ENCODE measurements around the gene HBG1.

DNA sequence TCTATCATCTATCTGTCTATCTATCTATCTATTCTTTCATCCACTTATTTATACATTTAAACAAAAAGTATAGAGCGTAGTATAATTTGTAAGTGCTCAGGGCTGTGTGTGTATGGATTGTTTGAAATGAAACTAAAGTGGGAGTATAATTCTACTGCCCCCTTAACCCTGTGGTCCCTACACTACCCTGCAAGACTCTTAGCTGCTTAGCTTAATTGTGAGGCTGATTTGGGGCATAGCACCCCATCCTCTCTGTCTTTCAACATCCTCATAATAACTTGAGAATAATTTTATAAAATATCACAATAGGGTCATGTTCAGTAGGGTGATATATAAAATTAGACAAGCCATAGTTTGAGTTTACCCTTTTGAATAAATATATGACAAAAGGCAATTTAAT lies 40.4 kb upstream of the HBG1 start:
- TF ChIP-seq, protein P1, sequence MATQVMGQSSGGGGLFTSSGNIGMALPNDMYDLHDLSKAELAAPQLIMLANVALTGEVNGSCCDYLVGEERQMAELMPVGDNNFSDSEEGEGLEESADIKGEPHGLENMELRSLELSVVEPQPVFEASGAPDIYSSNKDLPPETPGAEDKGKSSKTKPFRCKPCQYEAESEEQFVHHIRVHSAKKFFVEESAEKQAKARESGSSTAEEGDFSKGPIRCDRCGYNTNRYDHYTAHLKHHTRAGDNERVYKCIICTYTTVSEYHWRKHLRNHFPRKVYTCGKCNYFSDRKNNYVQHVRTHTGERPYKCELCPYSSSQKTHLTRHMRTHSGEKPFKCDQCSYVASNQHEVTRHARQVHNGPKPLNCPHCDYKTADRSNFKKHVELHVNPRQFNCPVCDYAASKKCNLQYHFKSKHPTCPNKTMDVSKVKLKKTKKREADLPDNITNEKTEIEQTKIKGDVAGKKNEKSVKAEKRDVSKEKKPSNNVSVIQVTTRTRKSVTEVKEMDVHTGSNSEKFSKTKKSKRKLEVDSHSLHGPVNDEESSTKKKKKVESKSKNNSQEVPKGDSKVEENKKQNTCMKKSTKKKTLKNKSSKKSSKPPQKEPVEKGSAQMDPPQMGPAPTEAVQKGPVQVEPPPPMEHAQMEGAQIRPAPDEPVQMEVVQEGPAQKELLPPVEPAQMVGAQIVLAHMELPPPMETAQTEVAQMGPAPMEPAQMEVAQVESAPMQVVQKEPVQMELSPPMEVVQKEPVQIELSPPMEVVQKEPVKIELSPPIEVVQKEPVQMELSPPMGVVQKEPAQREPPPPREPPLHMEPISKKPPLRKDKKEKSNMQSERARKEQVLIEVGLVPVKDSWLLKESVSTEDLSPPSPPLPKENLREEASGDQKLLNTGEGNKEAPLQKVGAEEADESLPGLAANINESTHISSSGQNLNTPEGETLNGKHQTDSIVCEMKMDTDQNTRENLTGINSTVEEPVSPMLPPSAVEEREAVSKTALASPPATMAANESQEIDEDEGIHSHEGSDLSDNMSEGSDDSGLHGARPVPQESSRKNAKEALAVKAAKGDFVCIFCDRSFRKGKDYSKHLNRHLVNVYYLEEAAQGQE (IDR thresholded peaks at IDR 0.05; ENCODE audit: low read depth): no peak
- TF ChIP-seq RAD21 (IDR thresholded peaks at IDR 0.05; ENCODE audit: low read depth) (no peak), TAF1 (IDR thresholded peaks at IDR 0.05; ENCODE audit: low read depth) (no peak), CEBPB (IDR thresholded peaks at IDR 0.05) (no peak), EP300 (IDR thresholded peaks at IDR 0.05; ENCODE audit: borderline replicate concordance) (no peak), NFIC (IDR thresholded peaks at IDR 0.05) (no peak), EGR1 (IDR thresholded peaks at IDR 0.05) (no peak), ZBTB7A (IDR thresholded peaks at IDR 0.05; ENCODE audit: low read depth) (no peak), YY1 (IDR thresholded peaks at IDR 0.05; ENCODE audit: low read depth) (no peak), TEAD4 (IDR thresholded peaks at IDR 0.05) (no peak), TCF12 (IDR thresholded peaks at IDR 0.05; ENCODE audit: low read depth) (no peak), CREB1 (IDR thresholded peaks at IDR 0.05; ENCODE audit: low read depth) (no peak)
- TF ChIP-seq, protein P2, sequence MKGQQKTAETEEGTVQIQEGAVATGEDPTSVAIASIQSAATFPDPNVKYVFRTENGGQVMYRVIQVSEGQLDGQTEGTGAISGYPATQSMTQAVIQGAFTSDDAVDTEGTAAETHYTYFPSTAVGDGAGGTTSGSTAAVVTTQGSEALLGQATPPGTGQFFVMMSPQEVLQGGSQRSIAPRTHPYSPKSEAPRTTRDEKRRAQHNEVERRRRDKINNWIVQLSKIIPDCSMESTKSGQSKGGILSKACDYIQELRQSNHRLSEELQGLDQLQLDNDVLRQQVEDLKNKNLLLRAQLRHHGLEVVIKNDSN (IDR thresholded peaks at IDR 0.05): no peak
